Neural cell (in vitro differentiated cells): ENCODE results near the gene HMCES. TPM values are rescaled to one million over a fixed set of nuclear protein-coding genes. Genes with fewer than 3 reads are reported as not detected.

Source experiments
- H2AFZ ChIP-seq: fragments of 200-600, 300-800 bp; sonication (generic), shearing (Covaris generic); 2 replicates; pipeline ENCODE4 v1.6.0; 2014; ENCODE audit warnings: low read depth, mild to moderate bottlenecking, antibody characterized with exemption, low read length, moderate library complexity
- H3F3A ChIP-seq: fragments of 200-600 bp; shearing (Covaris generic); 2 replicates; pipeline ENCODE4 v1.6.1; 2016; ENCODE audit warnings: mild to moderate bottlenecking, moderate library complexity, mixed read lengths, antibody characterized with exemption, low read length; ENCODE audit not compliant: insufficient read depth, poor library complexity, severe bottlenecking
- H3K27ac ChIP-seq: fragments of 200-600, 300-800 bp; sonication (generic), shearing (Covaris generic); 2 replicates; pipeline ENCODE4 v1.5.1; 2014; ENCODE audit warnings: mild to moderate bottlenecking, low read length, moderate library complexity
- H3K27me3 ChIP-seq: fragments of 300-800, 200-600 bp; sonication (generic), shearing (Covaris generic); 2 replicates; pipeline ENCODE4 v1.6.0; 2014; ENCODE audit warnings: mild to moderate bottlenecking, low read depth, low read length, moderate library complexity; ENCODE audit not compliant: insufficient read depth
- H3K36me3 ChIP-seq: fragments of 300-800, 200-600 bp; sonication (generic), shearing (Covaris generic); 2 replicates; pipeline ENCODE4 v1.5.1; 2014; ENCODE audit warnings: mild to moderate bottlenecking, antibody characterized with exemption, low read length, moderate library complexity; ENCODE audit not compliant: insufficient read depth
- H3K4me2 ChIP-seq: fragments of 300-800, 200-600 bp; sonication (generic), shearing (Covaris generic); 2 replicates; pipeline ENCODE4 v1.6.0; 2014; ENCODE audit warnings: mild to moderate bottlenecking, low read length
- H3K4me3 ChIP-seq: fragments of 300-800, 200-600 bp; sonication (generic), shearing (Covaris generic); 2 replicates; pipeline ENCODE4 v1.5.1; 2014; ENCODE audit warnings: mild to moderate bottlenecking, low read length, moderate library complexity
- H3K79me2 ChIP-seq: fragments of 200-600 bp; shearing (Covaris generic); replicated peaks from 2 replicates; pipeline ENCODE4 v1.6.0; 2014; ENCODE audit warnings: mild to moderate bottlenecking, low read length, moderate library complexity; ENCODE audit not compliant: insufficient read depth
- H3K9ac ChIP-seq: fragments of 300-800, 200-600 bp; sonication (generic), shearing (Covaris generic); 2 replicates; pipeline ENCODE4 v1.6.1; 2016; ENCODE audit warnings: mild to moderate bottlenecking, low read length, mixed read lengths
- H3K9me2 ChIP-seq: fragments of 200-600 bp; shearing (Covaris generic); 2 replicates; pipeline ENCODE4 v1.6.1; 2016; ENCODE audit warnings: mild to moderate bottlenecking, low read length, mixed read lengths; ENCODE audit not compliant: insufficient read depth
- H3K9me3 ChIP-seq: fragments of 200-600, 300-800 bp; sonication (generic), shearing (Covaris generic); 2 replicates; pipeline ENCODE4 v1.6.1; 2016; ENCODE audit warnings: mild to moderate bottlenecking, mixed run types, low read length, moderate library complexity, mixed read lengths
- H4K20me1 ChIP-seq: fragments of 200-600 bp; shearing (Covaris generic); 2 replicates; pipeline ENCODE4 v1.6.1; 2016; ENCODE audit warnings: mild to moderate bottlenecking, mixed run types; ENCODE audit not compliant: insufficient read depth
- CTCF ChIP-seq: fragments of 450-650 bp; IDR thresholded peaks from 2 replicates; pipeline ENCODE4 v1.5.1; 2014; ENCODE audit warnings: antibody characterized with exemption, mild to moderate bottlenecking, moderate library complexity; ENCODE audit not compliant: poor library complexity, severe bottlenecking
- EP300 ChIP-seq: fragments of 450-650 bp; conservative IDR thresholded peaks from 2 replicates; pipeline ENCODE4 v1.6.1; 2014; ENCODE audit warnings: antibody characterized with exemption, mild to moderate bottlenecking, moderate library complexity; ENCODE audit not compliant: poor library complexity, severe bottlenecking
- EZH2 ChIP-seq: fragments of 200-600, 300-800 bp; shearing (Covaris generic), sonication (generic); IDR thresholded peaks from 2 replicates; pipeline ENCODE4 v1.6.1; 2014; ENCODE audit warnings: antibody characterized with exemption, low read length, borderline replicate concordance, mild to moderate bottlenecking; ENCODE audit not compliant: insufficient read depth, poor library complexity, severe bottlenecking
- MXI1 ChIP-seq: fragments of 450-650 bp; conservative IDR thresholded peaks from 2 replicates; pipeline ENCODE4 v1.6.1; 2014; ENCODE audit warnings: antibody characterized with exemption, mild to moderate bottlenecking; ENCODE audit not compliant: poor library complexity, severe bottlenecking
- POLR2AphosphoS5 ChIP-seq: IDR thresholded peaks from 2 replicates; pipeline ENCODE4 v1.6.1; 2012
- RAD21 ChIP-seq: fragments of 450-650 bp; conservative IDR thresholded peaks from 2 replicates; pipeline ENCODE4 v1.6.1; 2014; ENCODE audit warnings: antibody characterized with exemption, mild to moderate bottlenecking, moderate library complexity
- SMC3 ChIP-seq: fragments of 450-650 bp; conservative IDR thresholded peaks from 2 replicates; pipeline ENCODE4 v1.6.1; 2014; ENCODE audit warnings: antibody characterized with exemption, mild to moderate bottlenecking, moderate library complexity; ENCODE audit not compliant: poor library complexity
- TAF1 ChIP-seq: IDR thresholded peaks from 2 replicates; pipeline ENCODE4 v1.6.1; 2012; ENCODE audit warnings: low read depth
- polyA plus RNA-seq: library from polyadenylated mRNA; depleted of rRNA; stranded (reverse); fragments of >200 nt; gene quantifications from 2 replicates; pipeline ENCODE4 v1.2.3, GENCODE V29; 2014
- TF ChIP-seq, protein P1 (sequence below): IDR thresholded peaks from 2 replicates; pipeline ENCODE4 v1.6.1; 2012; ENCODE audit warnings: borderline replicate concordance

The HMCES gene
- polyA plus RNA-seq, 1 donor from 2014 or later = 23.0 TPM

DNA sequence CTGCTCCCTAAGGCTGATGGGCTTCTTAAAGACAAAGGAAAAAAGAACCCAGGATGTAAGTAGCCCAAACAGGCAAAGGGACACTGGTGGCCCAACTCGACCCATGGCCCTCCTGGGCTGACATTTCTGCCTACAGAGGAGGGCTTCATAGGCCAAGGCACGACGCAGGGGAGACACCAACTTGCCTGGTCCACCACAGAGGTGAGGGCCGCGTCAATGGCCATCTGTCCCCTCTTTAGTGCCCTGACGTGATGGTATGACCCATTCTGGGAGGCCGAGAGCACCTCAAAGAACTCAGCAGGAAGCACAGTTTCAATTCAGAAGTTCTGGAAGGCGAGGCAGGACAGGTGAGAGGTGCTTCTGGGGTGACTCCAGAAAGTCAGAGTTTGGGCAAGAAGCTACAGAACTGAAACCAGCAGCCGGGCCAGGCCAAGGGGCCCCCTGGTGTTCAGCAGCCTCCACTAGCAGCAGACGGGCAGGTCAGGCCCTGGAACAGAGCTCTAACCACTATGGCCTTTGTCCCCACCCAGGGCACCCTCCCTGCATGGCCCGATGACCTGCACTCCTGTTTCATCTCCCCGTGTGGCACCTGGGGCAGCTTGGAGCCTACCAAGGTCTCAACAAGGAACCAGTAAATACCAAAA, 45.1 kb downstream of the HMCES start:
- TF ChIP-seq EZH2 (no peak), SMC3 (no peak), MXI1 (no peak), CTCF (no peak), RAD21 (no peak), TAF1 (no peak), POLR2AphosphoS5 (no peak), EP300 (no peak)
- TF ChIP-seq, protein P1, sequence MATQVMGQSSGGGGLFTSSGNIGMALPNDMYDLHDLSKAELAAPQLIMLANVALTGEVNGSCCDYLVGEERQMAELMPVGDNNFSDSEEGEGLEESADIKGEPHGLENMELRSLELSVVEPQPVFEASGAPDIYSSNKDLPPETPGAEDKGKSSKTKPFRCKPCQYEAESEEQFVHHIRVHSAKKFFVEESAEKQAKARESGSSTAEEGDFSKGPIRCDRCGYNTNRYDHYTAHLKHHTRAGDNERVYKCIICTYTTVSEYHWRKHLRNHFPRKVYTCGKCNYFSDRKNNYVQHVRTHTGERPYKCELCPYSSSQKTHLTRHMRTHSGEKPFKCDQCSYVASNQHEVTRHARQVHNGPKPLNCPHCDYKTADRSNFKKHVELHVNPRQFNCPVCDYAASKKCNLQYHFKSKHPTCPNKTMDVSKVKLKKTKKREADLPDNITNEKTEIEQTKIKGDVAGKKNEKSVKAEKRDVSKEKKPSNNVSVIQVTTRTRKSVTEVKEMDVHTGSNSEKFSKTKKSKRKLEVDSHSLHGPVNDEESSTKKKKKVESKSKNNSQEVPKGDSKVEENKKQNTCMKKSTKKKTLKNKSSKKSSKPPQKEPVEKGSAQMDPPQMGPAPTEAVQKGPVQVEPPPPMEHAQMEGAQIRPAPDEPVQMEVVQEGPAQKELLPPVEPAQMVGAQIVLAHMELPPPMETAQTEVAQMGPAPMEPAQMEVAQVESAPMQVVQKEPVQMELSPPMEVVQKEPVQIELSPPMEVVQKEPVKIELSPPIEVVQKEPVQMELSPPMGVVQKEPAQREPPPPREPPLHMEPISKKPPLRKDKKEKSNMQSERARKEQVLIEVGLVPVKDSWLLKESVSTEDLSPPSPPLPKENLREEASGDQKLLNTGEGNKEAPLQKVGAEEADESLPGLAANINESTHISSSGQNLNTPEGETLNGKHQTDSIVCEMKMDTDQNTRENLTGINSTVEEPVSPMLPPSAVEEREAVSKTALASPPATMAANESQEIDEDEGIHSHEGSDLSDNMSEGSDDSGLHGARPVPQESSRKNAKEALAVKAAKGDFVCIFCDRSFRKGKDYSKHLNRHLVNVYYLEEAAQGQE = no peak

DNA sequence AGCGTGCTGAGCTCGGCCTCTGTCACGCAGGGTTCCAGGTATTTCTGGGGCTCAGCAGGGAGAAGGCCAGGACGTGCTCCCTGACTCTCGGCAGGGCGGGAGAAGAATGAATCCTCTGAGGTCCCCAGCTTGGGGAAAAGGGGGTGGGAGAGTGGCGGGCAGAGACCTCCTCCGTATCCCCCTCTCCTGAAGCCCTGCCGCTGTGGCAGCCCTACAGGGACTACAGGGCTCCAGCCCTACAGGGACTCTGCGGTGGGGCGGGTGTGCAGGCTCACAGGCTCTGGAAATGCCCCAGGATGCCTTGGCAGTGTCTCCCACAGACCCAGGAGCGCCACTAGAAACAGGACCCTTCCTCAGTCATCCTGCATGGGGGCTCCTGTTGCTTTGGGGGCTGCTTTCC, 46.2 kb downstream of the HMCES start:
- TF ChIP-seq POLR2AphosphoS5 (no peak), SMC3 (no peak), CTCF (no peak), MXI1 (no peak)
- Histone ChIP-seq H3K79me2 (no peaks in the 10 kb centered on the region), H3K4me2 (no peak overlapping the region), H3K27me3 (no peaks in the 10 kb centered on the region), H3F3A (no peaks in the 10 kb centered on the region), H2AFZ (no peak overlapping the region), H3K9me3 (no peaks in the 10 kb centered on the region), H3K36me3 (no peaks in the 10 kb centered on the region), H3K27ac (no peak overlapping the region), H3K4me3 (no peak overlapping the region), H4K20me1 (no peaks in the 10 kb centered on the region), H3K9ac (no peak overlapping the region), H3K9me2 (no peaks in the 10 kb centered on the region)

More for the DNA sequence above, 45.1 kb downstream of the HMCES start:
- no peak overlapping the region for H3K9ac ChIP-seq
- H3K79me2 ChIP-seq = peaks cover 6% of the 10 kb centered on the region
- no peaks in the 10 kb centered on the region for H3F3A ChIP-seq
- H2AFZ ChIP-seq = no peak overlapping the region
- no peaks in the 10 kb centered on the region for H3K27me3 ChIP-seq
- no peaks in the 10 kb centered on the region for H3K36me3 ChIP-seq
- H3K9me3 ChIP-seq = no peaks in the 10 kb centered on the region
- no peak overlapping the region for H3K27ac ChIP-seq
- no peaks in the 10 kb centered on the region for H3K9me2 ChIP-seq
- H4K20me1 ChIP-seq = no peaks in the 10 kb centered on the region
- no peak overlapping the region for H3K4me3 ChIP-seq
- no peak overlapping the region for H3K4me2 ChIP-seq
